Kidney (tissue), 14 donors: ENCODE data around the gene TNPO1. TPM values are rescaled to one million over a fixed set of nuclear protein-coding genes. Genes with fewer than 3 reads are reported as not detected.
A peak's percentile ranks its signal among the peaks of the same experiment; 100 is the strongest.

Experiments
- DNase-seq, 5 donors: peaks; one replicate each; pipeline ENCODE4 v3.0.0-alpha.2; 2013 to 2020
- FAIRE-seq: peaks from 2 replicates; lab custom pipeline; 2012; peaks lifted over from hg19 to GRCh38; lab: Jason Lieb, UNC
- H3K27ac ChIP-seq, 2 donors: one replicate each; pipeline ENCODE4 v1.7.0; 2013; ENCODE audit warnings: low read depth in 2 of 2, low read length in 2 of 2, inconsistent platforms in 1 of 2
- H3K27me3 ChIP-seq: one replicate; pipeline ENCODE4 v1.7.1; 2013; ENCODE audit warnings: low read length, inconsistent platforms; ENCODE audit not compliant: control insufficient read depth, insufficient read depth
- H3K36me3 ChIP-seq, 3 donors: one replicate each; pipeline versions ENCODE4 v1.7.0 to v1.7.1; 2013; ENCODE audit warnings: low read length in 3 of 3, control low read depth in 1 of 3, inconsistent platforms in 1 of 3; ENCODE audit not compliant: insufficient read depth in 3 of 3, control insufficient read depth in 2 of 3
- H3K4me1 ChIP-seq, 3 donors: one replicate each; pipeline versions ENCODE4 v1.7.0 to v1.7.1; 2013; ENCODE audit warnings: low read length in 3 of 3, inconsistent platforms in 1 of 3, low read depth in 1 of 3; ENCODE audit not compliant: control insufficient read depth in 2 of 3, insufficient read depth in 2 of 3
- H3K4me3 ChIP-seq, 3 donors: one replicate each; pipeline versions ENCODE4 v1.7.0 to v1.8.1; 2013; ENCODE audit warnings: low read length in 3 of 3, control low read depth in 1 of 3, inconsistent platforms in 1 of 3
- H3K9ac ChIP-seq, 3 donors: one replicate each; pipeline versions ENCODE4 v1.7.0 to v1.7.1; 2013; ENCODE audit warnings: low read length in 3 of 3, control low read depth in 1 of 3, inconsistent platforms in 1 of 3
- H3K9me3 ChIP-seq, 3 donors: one replicate each; pipeline versions ENCODE4 v1.7.0 to v1.7.1; 2013; ENCODE audit warnings: low read length in 3 of 3, control low read depth in 1 of 3, inconsistent platforms in 1 of 3; ENCODE audit not compliant: control insufficient read depth in 2 of 3, insufficient read depth in 1 of 3
- CTCF ChIP-seq: IDR thresholded peaks from 3 replicates; pipeline ENCODE4 v1.5.1; 2012; ENCODE audit warnings: mild to moderate bottlenecking, moderate library complexity, borderline replicate concordance; ENCODE audit not compliant: insufficient read depth; ENCODE audit errors: extremely low read depth
- intact Hi-C: fragments of 100-400 bp; cut with DNase I; formaldehyde crosslinking; loops from one replicate; pipeline ENCODE4 v1.11.1; 2022
- polyA plus RNA-seq: library from polyadenylated mRNA; stranded (reverse); fragments of 350-450 nt; fragmentation: Illumina TruSeq; extraction: RNeasy Lipid Tissue Mini Kit (QIAGEN cat#74804); gene quantifications from one replicate; pipeline ENCODE4 v1.2.3, GENCODE V29; 2014; ENCODE audit warnings: low read depth, low replicate concordance; ENCODE audit not compliant: insufficient read depth
- total RNA-seq: library from RNA; stranded (reverse); fragmentation: NEBNext Ultra II Directional; extraction: Animal tissue kit (Norgen Biotek cat#: 25700); gene quantifications from one replicate; pipeline ENCODE4 v1.2.1, GENCODE V29; 2021
- donor health status: control.
- donor health status: control.
- donor health status: control.
- donor health status: control.
- donor health status: control.
- donor health status: DM: yes; HTN: yes; CAD: no.
- donor health status: Normal renal cell carcinoma (clear cell type).

Gene TNPO1
- total and polyA plus RNA-seq, 2 donors from 2014 or later: 15.6 to 86.6 TPM

DNA sequence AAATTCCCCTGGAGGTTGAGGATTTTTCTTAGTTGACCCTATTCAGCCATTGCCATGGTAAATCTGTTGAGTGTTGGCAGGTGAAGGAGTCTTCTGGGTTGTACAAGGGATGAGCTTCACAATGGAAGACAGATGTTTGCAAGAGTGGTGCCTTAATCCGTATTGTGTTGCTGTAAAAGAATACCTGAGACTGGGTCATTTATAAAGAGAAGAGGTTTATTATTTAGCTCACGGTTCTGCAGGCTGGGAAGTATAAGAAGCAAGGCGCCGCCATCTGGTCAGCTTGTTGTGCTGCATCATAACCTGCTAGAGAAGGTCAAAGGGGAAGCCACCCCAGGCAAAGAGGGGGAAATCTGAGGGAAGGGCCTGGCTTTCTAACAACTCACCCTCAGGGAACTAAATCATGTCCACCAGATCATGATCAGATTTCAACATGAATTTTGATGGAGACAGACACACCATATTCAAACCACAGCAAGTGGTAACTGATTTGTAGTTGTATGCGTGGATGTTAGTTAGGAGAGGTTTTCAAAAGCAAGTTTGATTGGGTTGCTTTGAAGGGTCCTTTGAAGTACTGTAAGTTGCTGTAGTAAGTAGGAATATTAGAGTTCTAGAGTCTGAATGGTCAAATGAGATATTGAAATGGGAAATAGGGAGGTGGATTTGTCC lies 2.5 kb downstream of the TNPO1 start:
- no peak overlapping the region for H3K27ac ChIP-seq
- DNase-seq: peak in 4 of 5 donors; percentile 69 to 88 (median 79)
- H3K4me3 ChIP-seq: peak overlapping the region; percentile 18 to 21 (median 18)
- peaks cover 3 to 24% (median 3%) of the 10 kb centered on the region in 3 donors for H3K4me1 ChIP-seq
- intact Hi-C loops: no loop called here
- TF ChIP-seq CTCF: peak; percentile 67
- no peaks in the 10 kb centered on the region for H3K27me3 ChIP-seq
- H3K9ac ChIP-seq: no peak overlapping the region
- H3K9me3 ChIP-seq: no peaks in the 10 kb centered on the region
- H3K36me3 ChIP-seq: no peaks in the 10 kb centered on the region
- no peak for FAIRE-seq

DNA sequence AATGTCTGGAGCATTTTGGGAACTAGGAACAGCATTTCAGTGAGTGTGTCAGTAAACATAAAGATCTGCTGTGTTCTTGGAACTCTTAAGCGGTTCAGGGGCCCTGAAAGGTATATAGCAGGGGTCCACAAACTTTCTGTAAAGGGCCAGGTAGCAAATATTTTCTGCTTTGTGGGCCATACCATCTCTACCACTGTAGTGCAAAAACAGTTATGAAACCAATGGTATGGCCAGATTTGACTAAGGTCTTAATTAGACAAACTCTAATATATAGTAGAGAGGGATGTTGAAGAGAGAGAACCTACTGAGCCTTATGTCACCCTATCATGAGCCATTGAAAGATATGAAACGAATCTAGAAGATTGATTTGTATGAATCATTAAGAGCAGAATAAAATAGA lies 5.3 kb downstream of the TNPO1 start:
- Histone ChIP-seq H3K9ac (no peak overlapping the region), H3K4me3 (no peak overlapping the region), H3K27me3 (no peaks in the 10 kb centered on the region), H3K27ac (no peak overlapping the region), H3K36me3 (no peaks in the 10 kb centered on the region), H3K9me3 (no peaks in the 10 kb centered on the region), H3K4me1 (peaks cover 3 to 16% (median 3%) of the 10 kb centered on the region in 3 donors)
- intact Hi-C loops: no loop called here
- no peak for TF ChIP-seq CTCF
- DNase-seq (no peak), FAIRE-seq (no peak)

- intact Hi-C loops: no loop called here
- Histone ChIP-seq H3K9ac (no peak overlapping the region), H3K36me3 (no peaks in the 10 kb centered on the region), H3K4me1 (peaks cover 3 to 16% (median 3%) of the 10 kb centered on the region in 3 donors), H3K9me3 (no peaks in the 10 kb centered on the region), H3K27ac (no peak overlapping the region), H3K27me3 (no peaks in the 10 kb centered on the region), H3K4me3 (no peak overlapping the region)
- no peak for TF ChIP-seq CTCF
- DNase-seq: peak in 1 of 5 donors; percentile 23
- no peak for FAIRE-seq
Observed at GRCh38 chr5:72822944-72823343, 6.5 kb downstream of the TNPO1 start.

- H3K27me3 ChIP-seq: no peaks in the 10 kb centered on the region
- H3K27ac ChIP-seq: no peak overlapping the region
- H3K9me3 ChIP-seq: no peaks in the 10 kb centered on the region
- FAIRE-seq: no peak
- H3K36me3 ChIP-seq: no peaks in the 10 kb centered on the region
- no peak overlapping the region for H3K9ac ChIP-seq
- H3K4me3 ChIP-seq: no peak overlapping the region
- TF ChIP-seq CTCF: no peak
- no peak for DNase-seq
- intact Hi-C loops: no loop called here
- H3K4me1 ChIP-seq: no peaks in the 10 kb centered on the region
Observed at GRCh38 chr5:72829707-72830106, 13.2 kb downstream of the TNPO1 start.
